Measurements from ENCODE around the gene DLEU7.

Gene DLEU7

DNA sequence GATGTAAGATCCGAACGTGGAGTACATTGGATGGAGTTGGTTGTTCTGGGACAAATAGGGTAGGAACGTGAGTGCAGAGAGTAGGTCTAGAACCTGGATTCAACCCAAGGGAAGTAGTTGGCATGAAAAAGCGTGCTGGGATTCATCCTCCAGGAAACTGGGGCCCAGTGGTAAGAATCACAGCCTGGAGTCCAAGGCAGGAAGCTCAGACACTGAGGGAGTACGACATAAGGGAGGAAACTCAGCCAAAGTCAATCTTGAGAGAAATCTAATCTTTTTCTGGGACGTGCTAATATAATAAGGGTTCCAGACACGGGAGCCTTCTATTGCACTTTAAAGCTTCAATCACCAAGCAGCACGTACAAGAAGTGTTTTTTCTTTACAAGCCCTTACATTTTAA lies 46.4 kb downstream of the DLEU7 start:
- no peak for DNase-seq (ENCODE audit: low read depth)
- TF ChIP-seq, protein P1, sequence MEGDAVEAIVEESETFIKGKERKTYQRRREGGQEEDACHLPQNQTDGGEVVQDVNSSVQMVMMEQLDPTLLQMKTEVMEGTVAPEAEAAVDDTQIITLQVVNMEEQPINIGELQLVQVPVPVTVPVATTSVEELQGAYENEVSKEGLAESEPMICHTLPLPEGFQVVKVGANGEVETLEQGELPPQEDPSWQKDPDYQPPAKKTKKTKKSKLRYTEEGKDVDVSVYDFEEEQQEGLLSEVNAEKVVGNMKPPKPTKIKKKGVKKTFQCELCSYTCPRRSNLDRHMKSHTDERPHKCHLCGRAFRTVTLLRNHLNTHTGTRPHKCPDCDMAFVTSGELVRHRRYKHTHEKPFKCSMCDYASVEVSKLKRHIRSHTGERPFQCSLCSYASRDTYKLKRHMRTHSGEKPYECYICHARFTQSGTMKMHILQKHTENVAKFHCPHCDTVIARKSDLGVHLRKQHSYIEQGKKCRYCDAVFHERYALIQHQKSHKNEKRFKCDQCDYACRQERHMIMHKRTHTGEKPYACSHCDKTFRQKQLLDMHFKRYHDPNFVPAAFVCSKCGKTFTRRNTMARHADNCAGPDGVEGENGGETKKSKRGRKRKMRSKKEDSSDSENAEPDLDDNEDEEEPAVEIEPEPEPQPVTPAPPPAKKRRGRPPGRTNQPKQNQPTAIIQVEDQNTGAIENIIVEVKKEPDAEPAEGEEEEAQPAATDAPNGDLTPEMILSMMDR (conservative IDR thresholded peaks at IDR 0.05; ENCODE audit: low read length): no peak
- H3K4me3 ChIP-seq (ENCODE audit: low read length): no peak overlapping the region

DNA sequence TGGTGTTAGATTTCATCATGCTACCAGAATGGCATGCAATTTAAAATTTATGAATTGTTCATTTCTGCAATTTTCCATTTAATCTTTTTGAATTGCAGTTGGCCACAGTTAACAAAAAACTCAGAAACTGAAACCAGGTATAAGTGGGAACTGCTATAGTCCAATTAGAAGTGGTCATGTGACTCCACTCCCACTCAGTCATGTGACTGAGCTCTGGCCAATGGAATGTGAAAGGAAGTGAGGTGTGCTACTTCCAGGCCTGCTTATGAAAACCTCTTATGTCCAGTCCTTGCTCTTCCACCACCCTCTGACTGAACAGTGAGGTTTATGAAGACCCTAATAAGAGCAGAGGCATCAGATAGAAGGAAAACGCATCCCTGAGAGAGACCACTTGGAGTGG lies 47.0 kb downstream of the DLEU7 start:
- H3K4me3 ChIP-seq (ENCODE audit: low read length): no peak overlapping the region
- TF ChIP-seq, protein P1 (conservative IDR thresholded peaks at IDR 0.05; ENCODE audit: low read length): no peak
- no peak for DNase-seq (ENCODE audit: low read depth)

DNA sequence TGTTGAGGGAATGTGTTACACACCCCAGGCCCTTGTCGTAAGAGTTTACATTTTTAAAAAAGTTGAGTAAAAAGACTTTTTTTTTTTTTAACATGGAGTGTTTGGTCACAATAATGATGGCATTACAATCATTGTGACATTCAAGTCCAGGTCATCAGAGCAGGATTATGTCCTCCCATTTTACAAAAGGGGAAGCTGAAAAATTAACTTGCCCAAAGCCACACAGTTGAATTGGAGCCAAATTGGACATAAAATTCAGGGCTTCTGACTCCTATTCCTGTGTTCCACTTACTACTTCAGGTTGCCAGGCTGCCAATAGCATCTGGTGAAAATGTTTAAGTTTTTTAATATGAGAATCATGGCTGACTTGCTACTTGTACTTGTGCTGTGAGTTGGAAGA lies 49.3 kb downstream of the DLEU7 start:
- H3K4me3 ChIP-seq (ENCODE audit: low read length): no peak overlapping the region
- TF ChIP-seq, protein P1 (conservative IDR thresholded peaks at IDR 0.05; ENCODE audit: low read length): no peak
- DNase-seq (ENCODE audit: low read depth): no peak

DNA sequence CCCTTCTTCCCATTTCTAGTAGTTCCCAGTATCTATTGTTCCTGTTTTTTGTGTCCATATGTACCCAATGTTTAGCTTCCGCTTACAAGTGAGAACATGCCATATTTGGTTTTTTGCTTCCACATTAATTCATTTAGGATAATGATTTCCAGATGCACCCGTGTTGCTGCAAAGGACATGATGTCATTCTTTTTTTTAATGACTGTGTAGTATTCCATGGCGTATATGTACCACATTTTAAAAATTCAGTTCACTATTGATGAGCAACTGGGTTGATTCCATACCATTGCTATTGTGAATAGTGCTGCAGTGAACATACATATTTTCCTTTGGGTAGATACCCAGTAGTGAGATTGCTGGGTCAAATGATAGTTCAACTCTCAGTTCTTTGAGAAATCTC lies 50.5 kb downstream of the DLEU7 start:
- DNase-seq (ENCODE audit: low read depth): no peak
- H3K4me3 ChIP-seq (ENCODE audit: low read length): no peak overlapping the region
- TF ChIP-seq, protein P1 (conservative IDR thresholded peaks at IDR 0.05; ENCODE audit: low read length): no peak

DNA sequence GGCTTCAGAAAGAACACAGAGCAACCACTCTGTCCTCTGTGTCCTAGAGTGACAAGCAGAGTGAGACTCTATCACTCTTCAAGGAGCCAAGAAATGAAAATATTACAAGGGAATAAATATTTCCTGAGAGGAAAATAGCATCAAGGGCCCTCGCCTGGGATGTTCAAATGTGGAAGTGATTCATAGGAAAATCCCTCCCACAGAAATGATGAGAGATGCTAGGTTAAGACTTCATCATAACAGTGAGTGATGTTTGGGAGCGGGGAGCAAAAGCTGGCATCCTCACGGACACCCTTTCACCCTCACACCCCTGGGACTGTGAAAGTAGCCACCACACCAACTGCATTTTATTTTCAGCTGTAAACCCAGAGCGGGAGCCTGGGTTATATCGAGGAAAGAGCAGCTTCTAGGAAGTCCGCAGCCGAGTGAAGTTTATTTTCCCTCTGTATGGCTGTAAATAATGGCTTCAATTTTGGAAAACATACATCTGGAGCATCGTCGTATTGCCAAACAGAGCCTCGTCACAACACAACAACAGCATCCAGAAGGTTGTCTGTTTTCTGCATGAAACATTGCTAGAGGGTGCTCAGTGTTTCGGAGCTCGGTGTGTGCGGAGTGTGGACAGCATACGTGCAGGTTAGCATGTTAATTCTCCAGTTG lies 54.8 kb downstream of the DLEU7 start:
- peak; percentile 38 for DNase-seq (ENCODE audit: low read depth)
- TF ChIP-seq, protein P1 (conservative IDR thresholded peaks at IDR 0.05; ENCODE audit: low read length): no peak
- H3K4me3 ChIP-seq (ENCODE audit: low read length): peak overlapping the region; percentile 35

DNA sequence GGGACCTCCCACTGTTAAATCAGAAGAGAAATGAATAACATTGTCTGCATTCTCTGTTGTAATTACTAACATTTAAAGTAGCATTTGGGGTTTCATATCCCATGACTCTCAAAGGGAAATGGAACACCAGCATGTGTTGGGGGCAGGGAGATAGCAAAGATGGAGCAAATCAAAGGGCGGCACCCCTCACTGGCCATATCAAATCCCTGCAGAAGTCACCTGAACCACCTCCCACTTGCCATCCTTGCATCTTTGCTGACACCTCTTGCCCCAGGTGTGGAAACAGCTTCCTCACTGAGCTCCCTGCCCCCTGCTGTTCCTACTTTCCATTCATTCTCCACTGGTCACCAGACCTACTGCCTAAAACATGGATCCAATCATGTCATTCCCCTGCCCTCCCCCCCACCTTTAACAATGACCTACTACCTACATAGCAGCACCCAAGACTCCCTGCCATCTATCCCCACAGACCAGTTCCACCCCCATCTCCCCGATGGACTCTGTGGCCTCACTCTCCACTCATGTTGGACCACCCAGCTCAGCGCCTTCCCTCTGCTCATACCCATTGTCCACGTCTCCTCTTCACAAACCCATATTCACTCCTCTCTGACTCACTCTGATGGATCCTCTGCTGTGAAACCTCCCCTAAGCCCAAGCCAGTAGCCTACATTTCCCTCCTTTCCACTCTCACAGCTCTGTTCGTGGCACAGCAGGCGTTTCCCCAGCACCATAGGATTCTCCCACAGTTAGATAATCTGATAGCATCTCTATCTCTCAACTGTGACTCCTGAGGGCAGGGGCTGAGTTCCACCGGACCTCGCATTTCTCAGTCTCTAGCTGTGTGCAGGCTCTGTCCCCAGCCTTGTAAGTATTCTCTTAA lies 55.9 kb downstream of the DLEU7 start:
- H3K4me3 ChIP-seq (ENCODE audit: low read length): no peak overlapping the region
- DNase-seq (ENCODE audit: low read depth): no peak
- TF ChIP-seq, protein P1 (conservative IDR thresholded peaks at IDR 0.05; ENCODE audit: low read length): no peak
